VCaP (cell line): ENCODE data around the gene CAB39.

Source experiments
- H3K27ac ChIP-seq: fragments of 450-650 bp; 2 replicates; pipeline ENCODE4 v1.5.1; 2017
- TF ChIP-seq, protein P1 (sequence below): fragments of 450-650 bp; conservative IDR thresholded peaks from 2 replicates; pipeline ENCODE4 v1.5.1; 2017; ENCODE audit warnings: mild to moderate bottlenecking, moderate library complexity

CAB39 gene

GRCh38 chr2:230703514-230703913 lies 9.1 kb upstream of the CAB39 start:
- TF ChIP-seq, protein P1, sequence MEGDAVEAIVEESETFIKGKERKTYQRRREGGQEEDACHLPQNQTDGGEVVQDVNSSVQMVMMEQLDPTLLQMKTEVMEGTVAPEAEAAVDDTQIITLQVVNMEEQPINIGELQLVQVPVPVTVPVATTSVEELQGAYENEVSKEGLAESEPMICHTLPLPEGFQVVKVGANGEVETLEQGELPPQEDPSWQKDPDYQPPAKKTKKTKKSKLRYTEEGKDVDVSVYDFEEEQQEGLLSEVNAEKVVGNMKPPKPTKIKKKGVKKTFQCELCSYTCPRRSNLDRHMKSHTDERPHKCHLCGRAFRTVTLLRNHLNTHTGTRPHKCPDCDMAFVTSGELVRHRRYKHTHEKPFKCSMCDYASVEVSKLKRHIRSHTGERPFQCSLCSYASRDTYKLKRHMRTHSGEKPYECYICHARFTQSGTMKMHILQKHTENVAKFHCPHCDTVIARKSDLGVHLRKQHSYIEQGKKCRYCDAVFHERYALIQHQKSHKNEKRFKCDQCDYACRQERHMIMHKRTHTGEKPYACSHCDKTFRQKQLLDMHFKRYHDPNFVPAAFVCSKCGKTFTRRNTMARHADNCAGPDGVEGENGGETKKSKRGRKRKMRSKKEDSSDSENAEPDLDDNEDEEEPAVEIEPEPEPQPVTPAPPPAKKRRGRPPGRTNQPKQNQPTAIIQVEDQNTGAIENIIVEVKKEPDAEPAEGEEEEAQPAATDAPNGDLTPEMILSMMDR = no peak
- H3K27ac ChIP-seq = no peak overlapping the region

DNA sequence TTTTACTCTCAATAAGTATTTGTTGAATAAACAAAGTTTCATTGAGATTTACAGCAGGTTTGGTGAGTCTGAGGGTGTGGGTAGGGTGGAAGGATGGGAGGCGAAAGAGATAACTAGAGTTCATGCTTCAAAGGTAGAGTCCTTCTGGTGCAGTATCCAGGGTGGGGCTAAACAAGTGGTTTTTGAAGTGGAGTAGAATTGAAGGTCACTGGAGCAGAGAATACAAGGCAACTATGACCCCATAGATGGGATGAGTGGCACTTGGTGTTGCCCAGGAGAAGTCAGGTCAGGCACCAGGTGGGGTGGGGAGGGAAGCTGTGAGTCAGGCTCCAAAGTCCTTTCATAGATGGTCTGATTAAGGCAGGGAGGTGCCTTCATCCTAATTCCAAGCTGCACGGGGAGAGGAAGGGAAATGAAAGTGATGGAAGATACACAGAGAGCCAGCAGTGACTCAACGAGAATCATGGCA lies 6.6 kb upstream of the CAB39 start:
- TF ChIP-seq, protein P1 = no peak
- H3K27ac ChIP-seq = no peak overlapping the region

GRCh38 chr2:230706966-230707365 lies 5.7 kb upstream of the CAB39 start:
- TF ChIP-seq, protein P1 = no peak
- H3K27ac ChIP-seq = no peak overlapping the region

GRCh38 chr2:230708204-230708603 lies 4.4 kb upstream of the CAB39 start:
- TF ChIP-seq, protein P1 = no peak

DNA sequence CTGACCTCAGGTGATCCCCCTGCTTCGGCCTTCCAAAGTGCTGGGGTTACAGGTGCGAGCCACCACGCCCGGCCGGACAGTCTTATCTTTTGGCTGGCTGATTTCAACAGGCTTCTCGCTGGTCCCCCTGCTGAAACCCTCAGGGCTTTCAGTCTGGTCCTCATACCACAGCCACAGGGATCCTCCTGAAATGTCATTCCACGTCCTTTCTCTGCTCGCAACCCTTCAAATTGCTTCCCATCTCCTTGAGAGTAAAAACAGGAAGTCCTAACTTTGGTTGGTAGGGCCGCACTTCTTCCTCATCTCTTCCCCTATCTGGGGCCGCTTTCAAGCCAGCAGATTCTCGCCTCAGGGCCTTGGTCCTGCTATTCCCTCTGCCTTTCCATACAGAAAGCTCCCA lies 1.4 kb upstream of the CAB39 start:
- TF ChIP-seq, protein P1 = no peak
- H3K27ac ChIP-seq = no peak overlapping the region

More at GRCh38 chr2:230708204-230708603, 4.4 kb upstream of the CAB39 start:
- H3K27ac ChIP-seq = no peak overlapping the region

DNA sequence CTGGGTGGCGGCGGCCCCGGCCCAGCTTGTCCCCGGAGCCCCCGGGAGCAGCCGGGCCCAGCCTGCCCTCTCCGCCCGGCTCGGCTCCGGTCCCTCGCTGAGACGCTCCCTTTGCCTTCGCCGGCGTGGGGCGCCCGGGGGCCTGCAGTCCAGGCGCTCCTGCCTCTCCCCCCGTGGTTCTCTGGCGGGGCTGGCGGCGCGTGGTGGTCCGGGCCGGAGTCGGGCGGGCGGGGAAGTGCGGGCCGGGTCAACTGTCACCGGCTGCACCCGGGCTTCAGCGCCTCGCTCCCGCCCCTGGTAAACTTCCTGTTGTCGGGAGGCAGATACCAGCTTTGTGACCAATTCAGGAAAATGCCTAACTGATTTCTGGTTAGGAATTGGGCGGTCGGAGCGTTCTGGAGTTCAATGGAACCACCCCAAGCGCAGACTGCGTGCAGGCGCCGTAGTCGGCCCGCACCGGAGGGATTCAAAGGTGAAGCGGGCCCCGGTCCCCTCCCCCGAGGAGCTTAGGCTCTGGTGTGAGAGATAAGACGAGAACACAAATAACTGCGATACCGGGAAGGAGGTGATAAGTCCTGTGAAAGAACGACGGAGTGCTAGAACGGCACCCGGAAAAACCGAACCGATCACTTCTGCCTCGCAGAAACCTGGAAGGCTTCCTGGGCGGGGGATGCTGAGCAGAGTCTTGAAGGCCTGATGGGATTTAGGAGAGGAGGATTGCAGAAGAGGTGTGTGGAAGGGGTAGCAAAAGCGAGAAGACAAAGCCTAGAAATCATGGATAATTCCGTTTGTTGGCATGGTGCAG lies 891 bp downstream of the CAB39 start:
- peak overlapping the region; percentile 88 for H3K27ac ChIP-seq
- TF ChIP-seq, protein P1 = no peak

DNA sequence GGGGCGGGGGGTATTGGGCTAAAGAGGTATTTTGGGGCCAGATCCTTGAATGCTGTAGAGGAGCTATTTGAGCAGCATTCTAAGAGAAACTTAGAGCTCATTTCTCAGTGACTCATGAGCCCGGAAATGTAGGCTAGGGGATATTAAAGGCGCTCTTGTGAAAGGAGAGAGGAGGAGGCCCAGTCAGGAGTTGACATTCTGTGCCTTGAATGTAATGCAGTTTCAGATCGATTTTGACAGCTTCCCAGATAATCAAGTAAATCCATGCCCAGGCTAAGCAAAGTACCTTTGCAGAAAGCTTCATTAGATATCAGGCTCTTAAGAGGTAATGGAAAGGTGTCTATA lies 1.5 kb downstream of the CAB39 start:
- TF ChIP-seq, protein P1 = no peak
- H3K27ac ChIP-seq = peak overlapping the region; percentile 88
